ENCODE data around the gene FAM181B.

FAM181B gene

GRCh38 chr11:82686211-82686610, 47.5 kb downstream of the FAM181B start:
- TF ChIP-seq CTCF (IDR thresholded peaks at IDR 0.05) = no peak
- no peak overlapping the region for H3K27ac ChIP-seq

- no peak for TF ChIP-seq ZFX (IDR thresholded peaks at IDR 0.05; ENCODE audit: borderline replicate concordance)
- no peak for TF ChIP-seq CTCF (IDR thresholded peaks at IDR 0.05)
- no peak overlapping the region for H3K27ac ChIP-seq
Measured at GRCh38 chr11:82683029-82683428, 50.6 kb downstream of the FAM181B start.

- TF ChIP-seq ZFX (IDR thresholded peaks at IDR 0.05; ENCODE audit: borderline replicate concordance) (no peak), CTCF (IDR thresholded peaks at IDR 0.05) (peak; percentile 68)
- H3K27ac ChIP-seq = no peak overlapping the region
Measured at GRCh38 chr11:82682003-82682751, 51.5 kb downstream of the FAM181B start.

- TF ChIP-seq CTCF (IDR thresholded peaks at IDR 0.05) = no peak
- TF ChIP-seq ZFX (IDR thresholded peaks at IDR 0.05; ENCODE audit: borderline replicate concordance) = no peak
Measured at GRCh38 chr11:82680252-82680651, 53.4 kb downstream of the FAM181B start.

More at GRCh38 chr11:82680252-82680651, 53.4 kb downstream of the FAM181B start:
- H3K27ac ChIP-seq = no peak overlapping the region
